Esophagus muscularis mucosa (tissue), 3 donors: Measurements from ENCODE around the gene HOXA7.

Experiments
- EP300 ChIP-seq: sonication (generic); formaldehyde crosslinking; IDR thresholded peaks from one replicate; pipeline ENCODE4 v1.6.1; 2017; ENCODE audit warnings: antibody characterized with exemption
- TF ChIP-seq, protein P1 (sequence below), 3 experiments: fragments of 200-600 bp in 2 of 3; fragments of 450-650 bp in 1 of 3; sonication (generic) in 2 of 3; IDR thresholded peaks; one replicate each; pipeline ENCODE4 v1.5.1; 2017 to 2019; ENCODE audit warnings: antibody characterized with exemption in 3 of 3, mild to moderate bottlenecking in 2 of 3, moderate library complexity in 1 of 3

DNA sequence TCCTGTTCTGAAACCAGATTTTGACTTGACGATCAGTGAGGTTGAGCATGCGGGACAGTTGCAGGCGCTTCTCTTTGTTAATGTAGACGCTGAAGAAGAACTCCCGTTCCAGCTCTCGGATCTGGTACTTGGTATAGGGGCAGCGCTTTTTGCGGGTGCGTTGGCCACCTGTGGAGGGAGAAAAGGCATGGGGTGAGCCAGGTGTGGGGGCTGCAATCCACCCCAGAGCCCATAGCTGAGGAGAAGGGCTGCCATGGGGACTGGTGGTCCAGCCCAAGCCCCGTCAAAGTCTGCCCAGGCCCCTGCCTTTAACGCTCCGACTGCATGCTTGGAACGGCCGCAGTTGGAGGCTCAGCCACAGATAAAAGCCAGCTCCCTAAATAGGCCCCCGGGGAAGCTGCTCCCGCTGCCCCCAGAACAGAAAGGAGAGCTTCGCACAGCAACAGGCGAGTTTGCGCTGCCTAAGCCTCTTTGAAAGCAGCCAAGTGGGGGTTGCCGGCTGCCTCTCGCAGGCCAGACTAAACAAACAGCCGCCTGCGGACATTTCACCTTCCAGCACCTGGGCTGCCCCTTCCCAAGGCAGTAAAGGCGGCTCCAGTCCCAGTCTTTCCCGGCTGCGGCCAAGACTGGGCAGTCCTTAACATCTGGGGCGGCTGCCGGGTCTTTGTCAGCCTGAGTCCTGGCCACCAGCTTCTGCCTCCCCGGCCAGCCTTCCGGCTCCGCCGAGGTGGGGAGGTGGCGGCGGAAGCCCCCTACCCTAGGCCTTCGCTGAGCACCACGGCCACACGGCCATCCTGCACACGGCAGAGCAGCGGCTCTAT, 26.6 kb upstream of the HOXA7 start:
- TF ChIP-seq EP300, result no peak
- TF ChIP-seq, protein P1, sequence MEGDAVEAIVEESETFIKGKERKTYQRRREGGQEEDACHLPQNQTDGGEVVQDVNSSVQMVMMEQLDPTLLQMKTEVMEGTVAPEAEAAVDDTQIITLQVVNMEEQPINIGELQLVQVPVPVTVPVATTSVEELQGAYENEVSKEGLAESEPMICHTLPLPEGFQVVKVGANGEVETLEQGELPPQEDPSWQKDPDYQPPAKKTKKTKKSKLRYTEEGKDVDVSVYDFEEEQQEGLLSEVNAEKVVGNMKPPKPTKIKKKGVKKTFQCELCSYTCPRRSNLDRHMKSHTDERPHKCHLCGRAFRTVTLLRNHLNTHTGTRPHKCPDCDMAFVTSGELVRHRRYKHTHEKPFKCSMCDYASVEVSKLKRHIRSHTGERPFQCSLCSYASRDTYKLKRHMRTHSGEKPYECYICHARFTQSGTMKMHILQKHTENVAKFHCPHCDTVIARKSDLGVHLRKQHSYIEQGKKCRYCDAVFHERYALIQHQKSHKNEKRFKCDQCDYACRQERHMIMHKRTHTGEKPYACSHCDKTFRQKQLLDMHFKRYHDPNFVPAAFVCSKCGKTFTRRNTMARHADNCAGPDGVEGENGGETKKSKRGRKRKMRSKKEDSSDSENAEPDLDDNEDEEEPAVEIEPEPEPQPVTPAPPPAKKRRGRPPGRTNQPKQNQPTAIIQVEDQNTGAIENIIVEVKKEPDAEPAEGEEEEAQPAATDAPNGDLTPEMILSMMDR (IDR thresholded peaks at IDR 0.05), result no peak
